RWPE1 (cell line): ENCODE measurements around the gene SERPINB6.
"Not testable (repeated sequence)": the region's sequence is repeated elsewhere in the genome, so short reads cannot be mapped to it uniquely, and the experiment has no call there.

Experiments
- CTCF ChIA-PET: fragments of 350-600 bp; sonication (Branson Sonifier 250); formaldehyde crosslinking; extraction: SDS; loops from one replicate; lab custom pipeline; 2021; lab: Yijun Ruan, JAX
- POLR2A ChIA-PET: fragments of 400-600 bp; formaldehyde crosslinking; extraction: SDS; loops from one replicate; lab custom pipeline; 2020; ENCODE audit warnings: antibody characterized with exemption; ENCODE audit not compliant: low non-redundant PET; lab: Yijun Ruan, JAX
- DNase-seq: peaks from one replicate; pipeline ENCODE4 v3.0.0; 2012; ENCODE audit warnings: low spot score
- H3K27ac ChIP-seq: fragments of 450-650 bp; 2 replicates; pipeline ENCODE4 v1.5.1; 2017
- CTCF ChIP-seq: fragments of 450-650 bp; conservative IDR thresholded peaks from 2 replicates; pipeline ENCODE4 v1.5.1; 2017; ENCODE audit warnings: low read depth, mild to moderate bottlenecking

SERPINB6 gene

GRCh38 chr6:3007571-3007970 is 36.2 kb upstream of the SERPINB6 start:
- DNase-seq, result no peak
- CTCF ChIA-PET, result no interaction called here
- H3K27ac ChIP-seq, result no peak overlapping the region
- TF ChIP-seq CTCF, result no peak
- POLR2A ChIA-PET, result interaction anchor here (0.7 kb wide), 1 partner anchor 8 kb away, joined by 3 read pairs; no protein-coding TSS in a partner anchor

GRCh38 chr6:3006476-3006875 is 35.1 kb upstream of the SERPINB6 start:
- no peak overlapping the region for H3K27ac ChIP-seq
- no peak for TF ChIP-seq CTCF
- CTCF ChIA-PET, result interaction anchor here (0.7 kb wide), 1 partner anchor 46 kb away, joined by 4 read pairs; no protein-coding TSS in a partner anchor
- DNase-seq, result no peak
- POLR2A ChIA-PET, result no interaction called here

- POLR2A ChIA-PET, result no interaction called here
- DNase-seq, result no peak
- H3K27ac ChIP-seq, result no peak overlapping the region
- CTCF ChIA-PET, result no interaction called here
- TF ChIP-seq CTCF, result no peak
Measured at GRCh38 chr6:3005874-3006273, 34.5 kb upstream of the SERPINB6 start.

GRCh38 chr6:3005077-3005476 is 33.7 kb upstream of the SERPINB6 start:
- DNase-seq, result no peak
- H3K27ac ChIP-seq, result no peak overlapping the region
- no peak for TF ChIP-seq CTCF
- ChIA-PET POLR2A (no interaction called here), CTCF (interaction anchor here (0.5 kb wide), 1 partner anchor 21 kb away, joined by 3 read pairs; no protein-coding TSS in a partner anchor)

- POLR2A ChIA-PET, DNase-seq: not testable (repeated sequence)
- H3K27ac ChIP-seq, result peak overlapping the region; percentile 20; the same call in 1 of the 2 replicates
- CTCF ChIA-PET, result interaction anchor here (0.6 to 1.3 kb wide), 2 partner anchors 50 to 447 kb away, joined by 3 to 7 read pairs; no protein-coding TSS in a partner anchor
Measured at GRCh38 chr6:3003226-3003625, 31.9 kb upstream of the SERPINB6 start.

GRCh38 chr6:3001773-3002293 is 30.5 kb upstream of the SERPINB6 start:
- TF ChIP-seq CTCF, result peak; percentile 44
- peak; percentile 48 for DNase-seq
- H3K27ac ChIP-seq, result no peak overlapping the region
- ChIA-PET CTCF (interaction anchor here (0.6 to 1.3 kb wide), 12 partner anchors 9 to 161 kb away, joined by 3 to 7 read pairs (median 4); partner anchors contain the start of gene RIPK1), POLR2A (interaction anchor here (0.5 to 0.6 kb wide), 3 partner anchors 22 to 860 kb away, joined by 3 read pairs; no protein-coding TSS in a partner anchor)
